AG08396 (cell line): Measurements from ENCODE around the gene RALGAPA2.

Experiments used
- DNase-seq: peaks from one replicate; pipeline ENCODE4 v3.0.0; 2012; ENCODE audit warnings: low spot score, mixed read lengths

Gene RALGAPA2

GRCh38 chr20:20399531-20400500, 312.6 kb downstream of the RALGAPA2 start:
- no peak for DNase-seq

- no peak for DNase-seq
Observed at GRCh38 chr20:20398123-20398522, 314.3 kb downstream of the RALGAPA2 start.

GRCh38 chr20:20396794-20397193, 315.6 kb downstream of the RALGAPA2 start:
- DNase-seq: no peak

GRCh38 chr20:20395903-20396568, 316.4 kb downstream of the RALGAPA2 start:
- no peak for DNase-seq

- DNase-seq: no peak
Observed at GRCh38 chr20:20395087-20395486, 317.4 kb downstream of the RALGAPA2 start.

GRCh38 chr20:20393207-20394120, 319.0 kb downstream of the RALGAPA2 start:
- DNase-seq: peak; percentile 39

- DNase-seq: no peak
Observed at GRCh38 chr20:20391766-20392165, 320.7 kb downstream of the RALGAPA2 start.

- DNase-seq: no peak
Observed at GRCh38 chr20:20391115-20391514, 321.3 kb downstream of the RALGAPA2 start.

GRCh38 chr20:20390393-20390792, 322.1 kb downstream of the RALGAPA2 start:
- DNase-seq: no peak

- DNase-seq: no peak
Observed at GRCh38 chr20:20386192-20386591, 326.3 kb downstream of the RALGAPA2 start.

- DNase-seq: no peak
Observed at GRCh38 chr20:20375862-20376261, 336.6 kb downstream of the RALGAPA2 start.

- DNase-seq: no peak
Observed at GRCh38 chr20:20373091-20373571, 339.3 kb downstream of the RALGAPA2 start.

- no peak for DNase-seq
Observed at GRCh38 chr20:20371681-20372080, 340.8 kb downstream of the RALGAPA2 start.

GRCh38 chr20:20371083-20371482, 341.4 kb downstream of the RALGAPA2 start:
- no peak for DNase-seq

- DNase-seq: no peak
Observed at GRCh38 chr20:20370094-20370575, 342.3 kb downstream of the RALGAPA2 start.

- DNase-seq: no peak
Observed at GRCh38 chr20:20369250-20370093, 343.0 kb downstream of the RALGAPA2 start.

GRCh38 chr20:20368418-20369249, 343.8 kb downstream of the RALGAPA2 start:
- no peak for DNase-seq

- DNase-seq: no peak
Observed at GRCh38 chr20:20367575-20368417, 344.6 kb downstream of the RALGAPA2 start, which contains the start of gene INSM1. INSM1 (plus strand) TSS chr20:20368104; CDS start chr20:20368268, 164 bp downstream.
